OCI-M2 (cell line): ENCODE results near the gene PTH1R.

ENCODE experiments used
- DNase-seq: peaks from one replicate; lab custom pipeline; 2025; ENCODE audit not compliant: unreplicated experiment; lab: John Stamatoyannopoulos, UW

Gene PTH1R

GRCh38 chr3:46877406-46878125 lies at the start of gene PTH1R:
PTH1R (plus strand) TSS chr3:46877721; CDS start chr3:46883560, 5,839 bp downstream.
- DNase-seq: no peak

- DNase-seq: no peak
These were observed 47.8 kb upstream of the PTH1R start for GRCh38 chr3:46829699-46830208.

DNA sequence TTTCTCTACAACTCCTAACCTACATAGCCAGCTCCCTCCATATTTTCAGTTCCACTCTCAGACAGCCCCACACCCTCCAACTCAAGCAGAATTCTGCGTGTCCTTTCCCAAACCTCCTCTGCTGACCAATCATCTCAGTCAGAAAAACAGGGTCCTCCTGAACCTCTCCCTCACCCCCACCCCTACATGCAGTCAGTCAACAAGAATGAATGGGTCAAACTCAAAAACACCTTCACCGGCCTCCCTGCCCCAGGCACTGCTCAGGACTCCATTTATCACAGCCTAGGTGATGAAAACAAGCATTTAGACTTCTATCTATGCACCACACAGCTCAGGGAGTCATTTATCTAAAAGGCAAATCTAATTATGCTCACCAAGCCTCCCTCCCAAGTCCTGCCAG lies 46.7 kb upstream of the PTH1R start:
- no peak for DNase-seq

- no peak for DNase-seq
These were observed 46.2 kb upstream of the PTH1R start for GRCh38 chr3:46831316-46831715.

DNA sequence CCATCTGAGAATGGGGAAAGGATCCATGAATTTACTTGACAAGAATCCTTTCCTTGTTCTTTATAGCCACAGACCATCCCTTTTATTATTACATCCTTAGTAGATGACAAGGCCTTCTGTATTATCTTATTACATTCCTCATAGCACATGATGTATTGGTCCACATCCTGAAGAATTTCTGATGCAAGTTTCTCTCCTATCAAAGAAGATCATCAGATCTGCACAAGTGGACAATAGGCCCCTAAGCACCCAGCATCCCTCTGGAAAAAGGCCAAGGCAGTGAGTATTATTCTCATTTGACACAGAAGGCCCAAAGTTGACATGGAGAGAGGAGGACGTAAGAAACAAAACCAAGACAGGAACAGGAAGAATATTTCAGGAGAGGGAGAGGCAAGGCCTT lies 45.7 kb upstream of the PTH1R start:
- DNase-seq: no peak

- DNase-seq: no peak
These were observed 43.9 kb upstream of the PTH1R start for GRCh38 chr3:46833346-46834300.

DNA sequence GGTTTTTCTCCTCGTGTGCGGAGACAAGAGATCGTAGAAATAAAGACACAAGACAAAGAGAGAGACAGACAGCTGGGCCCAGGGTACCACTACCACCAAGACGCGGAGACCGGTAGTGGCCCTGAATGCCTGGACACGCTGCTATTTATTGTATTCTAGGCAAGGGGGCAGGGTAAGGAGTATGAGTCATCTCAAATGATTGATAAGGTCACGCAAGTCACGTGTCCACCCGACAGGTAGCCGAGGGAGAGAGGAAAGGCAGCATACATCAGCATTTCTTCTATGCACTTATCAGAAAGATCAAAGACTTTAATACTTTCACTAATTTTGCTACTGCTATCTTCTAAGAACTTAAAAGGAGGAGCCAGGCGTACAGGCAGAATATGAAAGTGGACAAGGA lies 42.5 kb upstream of the PTH1R start:
- DNase-seq: no peak

- DNase-seq: no peak
These were observed 42.0 kb upstream of the PTH1R start for GRCh38 chr3:46835491-46835890.

DNA sequence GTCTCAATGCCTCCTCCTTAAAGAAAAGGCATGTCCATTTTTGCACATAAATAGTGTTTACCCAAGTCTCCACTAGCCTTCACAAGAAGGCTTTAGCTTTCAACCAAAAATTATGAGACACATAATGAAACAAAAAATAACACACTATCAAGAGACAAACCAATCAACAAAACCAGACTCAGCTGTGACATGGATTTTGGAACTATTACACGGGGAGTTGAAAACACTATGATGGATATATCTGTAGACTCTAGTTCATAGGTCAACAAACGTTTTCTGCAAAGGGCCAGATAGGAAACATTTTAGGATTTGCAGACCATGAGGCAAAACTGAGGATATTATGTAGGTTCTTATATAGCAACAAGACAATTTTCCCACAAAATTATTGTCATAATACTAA lies 39.2 kb upstream of the PTH1R start:
- no peak for DNase-seq

GRCh38 chr3:46840491-46840890 lies 37.0 kb upstream of the PTH1R start:
- DNase-seq: no peak

- no peak for DNase-seq
These were observed 34.0 kb upstream of the PTH1R start for GRCh38 chr3:46843508-46843907.

- no peak for DNase-seq
These were observed 33.1 kb upstream of the PTH1R start for GRCh38 chr3:46844397-46844796.

- DNase-seq: no peak
These were observed 32.6 kb upstream of the PTH1R start for GRCh38 chr3:46844881-46845312.

DNA sequence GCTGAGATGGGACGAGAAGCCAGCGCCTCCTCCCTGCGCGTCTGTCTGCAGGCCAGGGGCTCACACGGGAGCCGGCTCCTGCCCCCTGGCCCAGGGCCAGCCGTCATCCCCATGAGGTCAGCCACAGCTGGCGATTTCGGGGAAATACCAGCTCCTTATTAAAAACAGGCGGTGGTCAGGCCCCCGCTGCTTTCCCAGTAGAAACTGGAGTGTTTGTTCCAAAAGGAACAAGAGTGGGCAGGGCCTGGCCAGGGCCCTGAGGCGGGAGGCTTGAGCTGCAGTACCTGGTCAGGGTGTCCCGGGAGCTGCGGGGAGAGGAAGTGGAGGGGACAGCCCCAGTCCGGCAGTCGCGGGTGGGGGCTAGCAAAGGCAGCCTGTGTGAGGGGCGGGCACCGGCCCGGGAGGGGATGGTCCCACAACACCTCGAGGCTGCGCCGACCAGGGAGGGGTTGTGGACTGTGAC lies 32.1 kb upstream of the PTH1R start:
- no peak for DNase-seq

DNA sequence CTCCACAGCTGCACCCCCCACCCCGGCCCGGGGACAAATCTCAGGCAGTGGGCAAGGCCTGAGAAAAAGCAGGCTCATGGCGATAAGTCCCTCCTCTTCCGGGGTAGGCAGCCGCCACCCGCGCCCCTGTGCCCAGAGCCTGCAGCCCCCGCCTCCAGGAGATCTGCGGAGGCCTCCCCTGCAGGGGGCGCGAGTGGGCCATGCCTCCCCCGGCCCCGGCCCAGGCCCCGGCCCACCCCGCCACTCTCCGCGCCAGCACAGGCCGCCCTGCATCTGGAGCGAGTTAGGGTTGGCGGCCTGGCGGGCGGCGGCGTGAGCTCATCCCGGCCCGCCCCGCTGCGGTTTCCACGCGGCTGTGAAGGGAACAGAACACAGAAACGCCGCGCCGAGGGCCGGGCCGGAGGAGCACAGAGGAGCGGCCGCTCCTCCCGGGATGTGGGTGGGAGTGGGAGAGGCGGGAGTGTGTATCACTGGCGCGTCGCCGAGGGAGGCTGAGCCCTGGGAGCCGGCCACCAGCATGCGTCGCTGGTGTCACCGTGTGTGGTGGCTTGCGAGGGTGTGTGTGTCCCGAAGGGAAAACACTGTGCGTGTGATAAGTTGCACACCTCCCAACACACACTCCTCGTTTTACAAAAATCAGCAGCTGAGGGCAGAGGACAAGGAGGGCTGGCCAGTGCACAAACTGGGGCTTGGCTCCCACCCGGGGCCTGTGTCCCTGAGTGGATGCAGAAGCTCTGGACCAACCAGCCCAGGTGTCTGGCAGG lies 31.5 kb upstream of the PTH1R start:
- DNase-seq: no peak

DNA sequence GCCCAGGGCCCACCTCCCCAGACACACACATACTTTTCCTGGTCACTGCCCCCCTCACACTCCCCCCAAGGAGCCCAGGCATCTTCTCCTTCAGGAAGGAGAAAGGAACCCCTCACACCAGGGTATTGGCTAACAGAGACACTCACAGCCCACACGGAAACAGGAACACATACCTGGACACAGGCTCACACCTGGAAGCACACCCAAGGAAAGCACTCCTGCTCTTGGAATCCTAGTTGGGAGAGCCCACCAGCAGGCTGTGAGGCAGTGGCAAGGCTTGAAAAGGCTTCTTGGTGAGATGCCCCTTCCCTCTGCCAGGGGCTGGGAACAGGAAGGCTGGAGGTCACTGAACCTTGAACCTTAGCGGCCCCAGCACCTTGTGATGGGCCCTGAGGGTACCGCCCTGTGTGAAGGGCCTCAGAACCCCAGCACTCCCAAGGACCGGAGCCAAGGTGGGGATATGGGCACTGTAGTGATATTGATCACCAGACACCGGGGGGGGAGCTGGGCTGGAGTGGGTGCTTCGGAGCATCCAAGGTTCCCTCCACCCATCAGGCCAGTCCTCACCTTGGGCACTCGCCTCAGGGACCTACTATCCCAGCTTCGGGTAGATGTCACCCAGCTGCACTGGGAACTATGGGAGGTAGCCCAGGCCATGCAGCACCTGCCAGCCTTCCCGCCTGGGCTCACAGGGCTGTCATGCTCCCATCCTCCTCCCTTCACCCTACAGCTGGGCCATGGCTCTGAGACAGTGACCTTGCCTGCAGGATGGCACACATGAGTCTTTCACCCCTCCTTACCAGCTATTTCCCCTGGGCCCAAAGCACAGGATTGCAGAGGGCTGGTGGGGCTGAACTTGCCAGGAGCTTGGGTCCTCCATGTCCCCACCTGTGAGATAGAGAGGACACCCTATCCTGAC lies 30.6 kb upstream of the PTH1R start:
- DNase-seq: no peak

DNA sequence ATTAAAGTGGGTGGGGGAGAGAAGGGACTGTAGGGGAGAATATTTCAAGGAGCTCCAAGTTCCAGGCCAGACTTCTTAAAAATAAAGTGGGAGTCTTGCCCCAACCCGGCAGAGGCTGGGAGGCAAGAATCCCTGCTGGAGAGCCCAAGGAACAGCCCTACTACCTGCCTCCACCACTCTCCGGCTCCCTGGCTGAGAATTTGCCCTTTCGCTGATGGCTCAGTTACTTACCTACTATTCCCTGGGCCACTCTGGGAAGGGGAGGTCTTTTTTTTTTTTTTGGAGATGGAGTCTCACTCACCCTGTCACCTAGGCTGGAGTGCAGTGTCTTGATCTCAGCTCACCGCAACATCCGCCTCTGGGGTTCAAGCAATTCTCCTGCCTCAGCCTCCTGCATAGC lies 29.8 kb upstream of the PTH1R start:
- no peak for DNase-seq

DNA sequence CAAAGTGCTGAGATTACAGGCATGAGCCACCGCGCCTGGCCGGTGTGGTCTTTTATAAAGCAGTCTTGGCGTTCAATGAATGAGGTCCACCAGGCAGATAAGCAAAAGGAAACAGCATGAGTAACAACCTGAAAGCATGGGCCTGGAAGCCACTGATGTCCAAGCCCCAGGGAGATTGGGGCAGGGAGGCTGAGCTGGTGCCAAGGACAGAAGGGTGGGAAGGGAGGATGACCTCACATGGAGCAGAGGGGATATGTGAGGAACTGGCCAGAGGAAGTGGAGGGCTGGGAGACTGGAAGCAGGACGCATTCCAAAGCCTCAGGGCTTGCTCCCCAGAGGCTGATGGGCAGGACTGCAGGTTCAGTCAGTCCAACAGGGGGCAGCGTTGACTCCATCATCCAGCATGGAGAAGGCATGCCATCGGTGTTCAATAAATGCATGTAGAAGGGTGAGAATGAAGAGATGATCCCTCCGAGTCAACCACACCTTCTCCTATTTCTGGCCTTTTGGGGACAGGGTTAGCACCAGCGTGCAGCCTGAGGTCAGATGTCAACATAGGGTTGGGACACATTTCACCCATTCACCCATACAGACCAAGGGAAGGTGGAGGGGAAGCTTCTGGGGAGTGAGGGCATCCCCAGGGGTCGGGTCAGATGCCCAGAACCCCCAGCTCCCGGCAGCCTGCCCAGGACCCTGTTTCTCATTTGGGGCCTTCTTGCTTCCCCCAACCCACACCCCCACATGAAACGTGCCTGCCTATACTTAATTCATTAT lies 29.1 kb upstream of the PTH1R start:
- DNase-seq: no peak

DNA sequence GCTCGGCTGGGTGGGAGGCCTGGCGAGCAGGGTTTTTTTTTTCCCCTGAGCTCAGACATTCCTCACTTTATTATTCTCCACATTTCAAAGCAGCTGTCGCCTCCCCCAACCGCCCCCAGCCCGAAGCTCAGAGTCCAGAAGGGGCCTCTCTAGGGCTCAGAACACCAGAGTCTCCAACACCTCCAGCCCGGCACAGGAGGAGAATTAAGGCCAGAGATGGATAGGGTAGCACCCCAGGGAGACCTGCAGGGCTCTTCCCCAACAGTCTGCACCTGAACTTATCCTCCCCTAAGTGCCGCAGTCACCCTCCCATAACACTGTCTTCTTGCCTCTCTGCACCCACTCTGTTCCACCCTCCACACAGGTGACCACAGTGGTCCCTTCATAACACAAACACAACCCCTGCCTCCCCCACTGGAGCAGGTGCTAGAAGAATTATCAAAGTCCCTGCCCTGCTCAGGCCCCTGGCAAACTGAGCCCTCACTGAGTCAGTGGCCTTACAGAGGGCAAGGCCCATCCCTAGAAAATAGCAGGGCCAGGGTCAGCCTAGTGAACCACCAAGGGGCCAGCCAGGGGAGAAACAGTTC lies 28.4 kb upstream of the PTH1R start:
- no peak for DNase-seq
